ENCODE results near the gene GGA3.
A peak's percentile ranks its signal among the peaks of the same experiment; 100 is the strongest.
"Not testable (repeated sequence)": the region's sequence is repeated elsewhere in the genome, so short reads cannot be mapped to it uniquely, and the experiment has no call there.

GGA3 gene

GRCh38 chr17:75288770-75289114, 27.3 kb upstream of the GGA3 start:
- DNase-seq, result peak in 2 of 3 experiments; percentile 17 to 35
- H3K4me3 Mint-ChIP-seq, result peak overlapping the region; percentile 96 to 99
- no peaks in the 10 kb centered on the region for H3K9me3 Mint-ChIP-seq
- H3K36me3 Mint-ChIP-seq (ENCODE audit: insufficient read depth), result peaks cover 19% of the 10 kb centered on the region
- H3K27ac Mint-ChIP-seq, result peak overlapping the region; percentile 98 to 99
- peaks cover 10 to 12% of the 10 kb centered on the region in 2 donors for H3K4me1 Mint-ChIP-seq (ENCODE audit: low read depth in 2 of 2)
- H3K27me3 Mint-ChIP-seq, result no peaks in the 10 kb centered on the region
- peak; percentile 7 for ATAC-seq (replicated peaks)

DNA sequence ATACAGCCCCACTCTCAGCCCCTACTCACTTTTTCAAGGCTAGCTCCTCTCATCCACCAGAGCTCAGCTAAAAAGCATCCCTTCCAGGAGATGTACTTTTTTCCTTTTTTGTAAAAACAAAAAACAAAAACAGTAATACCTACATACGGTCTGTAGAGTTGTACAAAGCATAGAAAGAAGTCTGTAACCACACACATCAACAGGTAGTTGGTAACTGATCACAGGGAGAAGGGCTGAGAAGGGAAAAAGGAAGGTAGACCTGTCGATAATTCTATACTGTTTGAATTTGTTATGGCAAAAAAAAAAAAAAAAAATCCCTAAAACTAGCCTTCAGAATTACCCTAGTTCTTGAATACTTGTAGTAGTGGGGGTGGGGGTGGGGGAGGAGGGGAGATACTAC, 27.0 kb upstream of the GGA3 start:
- Mint-ChIP-seq H3K36me3 (ENCODE audit: insufficient read depth) (peaks cover 21% of the 10 kb centered on the region), H3K4me3 (peak overlapping the region; percentile 96 to 99), H3K9me3 (no peaks in the 10 kb centered on the region), H3K4me1 (ENCODE audit: low read depth in 2 of 2) (peaks cover 10 to 14% of the 10 kb centered on the region in 2 donors), H3K27me3 (no peaks in the 10 kb centered on the region), H3K27ac (peak overlapping the region; percentile 22 to 98)
- DNase-seq, result no peak
- no peak for ATAC-seq (replicated peaks)

DNA sequence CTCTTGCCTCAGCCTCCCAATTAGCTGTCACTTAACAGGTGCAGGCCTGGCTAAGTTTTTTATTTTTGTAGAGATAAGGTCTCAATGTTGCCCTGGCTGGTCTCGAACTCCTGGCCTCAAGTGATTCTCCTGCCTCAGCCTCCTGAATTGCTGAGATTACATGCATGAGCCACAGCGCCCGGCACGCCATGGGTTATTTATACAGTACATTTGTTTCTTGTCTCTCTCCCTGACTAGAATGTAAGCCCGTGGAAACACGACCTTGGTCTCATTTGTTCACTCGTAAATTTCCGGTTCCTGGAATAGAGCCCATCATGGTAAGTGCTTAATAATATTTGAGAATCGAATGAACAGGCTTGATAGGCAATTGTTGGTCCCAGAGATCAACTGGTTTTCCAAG, 25.8 kb upstream of the GGA3 start:
- Mint-ChIP-seq H3K36me3 (ENCODE audit: insufficient read depth) (peaks cover 24% of the 10 kb centered on the region), H3K4me3 (no peak overlapping the region), H3K27ac (no peak overlapping the region), H3K27me3 (no peaks in the 10 kb centered on the region), H3K4me1 (ENCODE audit: low read depth in 2 of 2) (peaks cover 10 to 14% of the 10 kb centered on the region in 2 donors), H3K9me3 (no peaks in the 10 kb centered on the region)
- no peak for DNase-seq
- ATAC-seq (replicated peaks), result no peak

DNA sequence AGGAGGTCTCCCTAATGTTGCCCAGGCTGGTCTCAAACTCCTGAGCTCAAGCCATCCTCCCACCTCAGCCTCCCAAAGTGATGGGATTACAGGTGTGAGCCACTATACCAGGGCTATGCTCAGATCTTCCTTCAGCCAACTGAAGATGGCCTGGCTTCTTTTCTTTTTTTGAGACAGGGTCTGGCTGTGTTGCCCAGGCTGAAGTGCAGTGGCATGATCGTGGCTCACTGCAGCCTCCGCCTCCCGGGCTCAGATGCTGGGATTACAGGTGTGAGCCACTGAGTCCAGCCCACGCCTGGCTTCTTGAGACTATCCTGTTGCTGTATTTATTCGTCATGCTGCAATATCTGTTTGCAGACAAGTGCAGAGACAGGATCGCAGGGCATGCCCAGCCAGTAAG, 23.7 kb upstream of the GGA3 start:
- ATAC-seq (replicated peaks) (no peak), DNase-seq (no peak)
- Mint-ChIP-seq H3K27me3 (no peaks in the 10 kb centered on the region), H3K36me3 (ENCODE audit: insufficient read depth) (peaks cover 30% of the 10 kb centered on the region), H3K27ac (no peak overlapping the region), H3K4me1 (ENCODE audit: low read depth in 2 of 2) (peaks cover 6 to 14% of the 10 kb centered on the region in 2 donors), H3K9me3 (no peaks in the 10 kb centered on the region), H3K4me3 (no peak overlapping the region)

GRCh38 chr17:75280189-75280588, 18.8 kb upstream of the GGA3 start:
- H3K27ac Mint-ChIP-seq; H3K4me1 Mint-ChIP-seq (ENCODE audit: low read depth in 2 of 2); H3K27me3 Mint-ChIP-seq; H3K4me3 Mint-ChIP-seq; DNase-seq; H3K9me3 Mint-ChIP-seq; ATAC-seq (replicated peaks): not testable (repeated sequence)
- peaks cover 29% of the 10 kb centered on the region for H3K36me3 Mint-ChIP-seq (ENCODE audit: insufficient read depth)

- no peak for DNase-seq
- peaks cover 4 to 10% of the 10 kb centered on the region in 2 donors for H3K4me1 Mint-ChIP-seq (ENCODE audit: low read depth in 2 of 2)
- H3K9me3 Mint-ChIP-seq, result no peaks in the 10 kb centered on the region
- H3K36me3 Mint-ChIP-seq (ENCODE audit: insufficient read depth), result peaks cover 24% of the 10 kb centered on the region
- no peak overlapping the region for H3K27ac Mint-ChIP-seq
- ATAC-seq (replicated peaks), result no peak
- H3K4me3 Mint-ChIP-seq, result no peak overlapping the region
- no peaks in the 10 kb centered on the region for H3K27me3 Mint-ChIP-seq
Measured at GRCh38 chr17:75277664-75278071, 16.3 kb upstream of the GGA3 start.

GRCh38 chr17:75273977-75274708, 12.7 kb upstream of the GGA3 start:
- no peaks in the 10 kb centered on the region for H3K9me3 Mint-ChIP-seq
- H3K27me3 Mint-ChIP-seq, result no peaks in the 10 kb centered on the region
- no peak for DNase-seq
- H3K4me1 Mint-ChIP-seq (ENCODE audit: low read depth in 2 of 2), result peaks cover 19 to 20% of the 10 kb centered on the region in 2 donors
- H3K4me3 Mint-ChIP-seq, result peak overlapping the region; percentile 11 to 41
- H3K36me3 Mint-ChIP-seq (ENCODE audit: insufficient read depth), result peaks cover 15% of the 10 kb centered on the region
- H3K27ac Mint-ChIP-seq, result peak overlapping the region; percentile 67 to 79
- no peak for ATAC-seq (replicated peaks)

DNA sequence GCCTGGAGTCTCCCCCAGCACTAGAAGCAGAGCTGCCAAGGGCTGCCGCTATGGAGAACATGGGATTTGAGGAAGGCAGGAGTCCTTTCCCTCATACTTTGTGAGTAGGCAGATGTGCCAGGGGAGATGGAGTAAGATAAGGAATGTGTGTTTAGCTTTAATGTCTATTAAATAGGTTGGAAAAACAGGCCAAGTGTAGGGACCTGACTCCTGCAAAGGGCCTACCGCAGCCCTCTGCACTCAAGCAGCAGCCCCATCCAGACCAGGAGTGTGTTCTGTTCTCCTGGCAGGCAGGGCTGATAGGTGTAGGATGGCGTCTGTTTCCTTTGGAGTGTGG, 11.4 kb upstream of the GGA3 start:
- Mint-ChIP-seq H3K27ac (peak overlapping the region; percentile 79 to 84), H3K27me3 (no peaks in the 10 kb centered on the region), H3K9me3 (no peaks in the 10 kb centered on the region), H3K36me3 (ENCODE audit: insufficient read depth) (peaks cover 10% of the 10 kb centered on the region), H3K4me3 (peak overlapping the region; percentile 18 to 86), H3K4me1 (ENCODE audit: low read depth in 2 of 2) (peaks cover 20 to 22% of the 10 kb centered on the region in 2 donors)
- ATAC-seq (replicated peaks) (no peak), DNase-seq (no peak)

- DNase-seq, result no peak
- peaks cover 20 to 22% of the 10 kb centered on the region in 2 donors for H3K4me1 Mint-ChIP-seq (ENCODE audit: low read depth in 2 of 2)
- H3K36me3 Mint-ChIP-seq (ENCODE audit: insufficient read depth), result peaks cover 6% of the 10 kb centered on the region
Measured at GRCh38 chr17:75271955-75272847, 10.8 kb upstream of the GGA3 start.

DNA sequence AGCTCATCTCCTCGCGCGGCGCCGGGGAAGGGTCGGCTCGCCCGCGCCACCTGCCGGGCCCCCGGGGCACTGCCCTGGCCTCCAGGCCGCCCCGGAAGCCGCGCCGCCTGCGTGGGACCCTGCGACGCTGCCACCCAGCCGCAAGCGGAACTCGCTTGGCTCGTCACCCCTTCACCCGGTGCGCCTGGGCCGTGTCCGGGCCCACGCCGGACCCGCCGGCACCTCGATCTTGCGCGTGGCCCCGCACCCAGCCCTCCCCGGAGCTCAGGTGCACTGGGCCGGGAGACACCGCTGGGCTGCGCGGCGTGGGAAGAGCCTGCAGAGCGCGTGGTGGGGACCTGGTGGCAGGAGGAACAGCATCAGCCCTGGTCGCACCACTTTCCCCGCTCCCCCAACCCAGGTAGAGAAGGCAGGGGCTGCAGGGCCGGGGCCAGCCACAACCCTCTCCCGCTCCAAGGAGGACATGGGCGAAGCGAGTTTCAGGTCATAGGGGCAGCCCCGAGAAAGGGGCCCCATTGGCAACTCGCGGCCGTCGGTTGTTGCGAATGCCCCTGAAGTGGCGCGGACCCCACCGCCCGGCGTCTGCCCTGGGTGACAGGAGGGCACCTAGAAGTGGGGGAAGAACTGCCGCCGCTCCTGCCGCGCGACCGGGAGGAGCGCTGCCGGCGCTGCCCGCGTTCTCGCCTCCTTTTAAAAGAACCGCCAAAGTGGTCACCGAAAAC, 10.0 kb upstream of the GGA3 start:
- H3K4me1 Mint-ChIP-seq (ENCODE audit: low read depth in 2 of 2), result peaks cover 20 to 22% of the 10 kb centered on the region in 2 donors
- H3K36me3 Mint-ChIP-seq (ENCODE audit: insufficient read depth), result peaks cover 10% of the 10 kb centered on the region
- DNase-seq, result peak; percentile 83 to 92 (median 90)
- peak; percentile 87 for ATAC-seq (replicated peaks)
- no peaks in the 10 kb centered on the region for H3K27me3 Mint-ChIP-seq
- peak overlapping the region; percentile 81 to 86 for H3K4me3 Mint-ChIP-seq
- no peaks in the 10 kb centered on the region for H3K9me3 Mint-ChIP-seq
- H3K27ac Mint-ChIP-seq, result peak overlapping the region; percentile 79 to 84

More at GRCh38 chr17:75271955-75272847, 10.8 kb upstream of the GGA3 start:
- no peaks in the 10 kb centered on the region for H3K9me3 Mint-ChIP-seq
- peak overlapping the region; percentile 81 to 86 for H3K4me3 Mint-ChIP-seq
- no peak for ATAC-seq (replicated peaks)
- peak overlapping the region; percentile 79 to 84 for H3K27ac Mint-ChIP-seq
- H3K27me3 Mint-ChIP-seq, result no peaks in the 10 kb centered on the region

DNA sequence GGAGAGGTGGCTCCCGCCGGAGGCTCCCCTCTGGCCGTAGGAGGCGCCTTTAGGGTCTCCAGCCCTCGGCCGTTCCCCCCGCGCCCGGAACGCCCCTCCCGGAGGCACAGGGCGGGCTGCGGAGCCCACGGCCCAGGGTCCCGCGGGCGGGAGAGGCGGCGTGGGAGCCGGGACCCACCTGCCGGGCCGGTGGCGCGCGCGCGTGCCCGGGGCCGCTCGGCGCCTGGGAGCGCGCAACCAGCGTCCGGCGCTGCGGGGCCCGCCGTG, 9.5 kb upstream of the GGA3 start, which contains the start of gene MIF4GD:
Gene MIF4GD, minus strand, starts transcription at position 266 of the 267 bp plus-strand sequence. CDS start 1,036 bp downstream, outside the sequence.
- Mint-ChIP-seq H3K9me3 (no peaks in the 10 kb centered on the region), H3K4me3 (peak within 1 kb of the TSS; percentile 83 to 86), H3K27me3 (no peaks in the 10 kb centered on the region), H3K36me3 (ENCODE audit: insufficient read depth) (peaks cover 15% of the 10 kb centered on the region), H3K4me1 (ENCODE audit: low read depth in 2 of 2) (peaks cover 20 to 22% of the 10 kb centered on the region in 2 donors), H3K27ac (peak within 1 kb of the TSS; percentile 84 to 87)
- no peak for ATAC-seq (replicated peaks)
- no peak for DNase-seq

DNA sequence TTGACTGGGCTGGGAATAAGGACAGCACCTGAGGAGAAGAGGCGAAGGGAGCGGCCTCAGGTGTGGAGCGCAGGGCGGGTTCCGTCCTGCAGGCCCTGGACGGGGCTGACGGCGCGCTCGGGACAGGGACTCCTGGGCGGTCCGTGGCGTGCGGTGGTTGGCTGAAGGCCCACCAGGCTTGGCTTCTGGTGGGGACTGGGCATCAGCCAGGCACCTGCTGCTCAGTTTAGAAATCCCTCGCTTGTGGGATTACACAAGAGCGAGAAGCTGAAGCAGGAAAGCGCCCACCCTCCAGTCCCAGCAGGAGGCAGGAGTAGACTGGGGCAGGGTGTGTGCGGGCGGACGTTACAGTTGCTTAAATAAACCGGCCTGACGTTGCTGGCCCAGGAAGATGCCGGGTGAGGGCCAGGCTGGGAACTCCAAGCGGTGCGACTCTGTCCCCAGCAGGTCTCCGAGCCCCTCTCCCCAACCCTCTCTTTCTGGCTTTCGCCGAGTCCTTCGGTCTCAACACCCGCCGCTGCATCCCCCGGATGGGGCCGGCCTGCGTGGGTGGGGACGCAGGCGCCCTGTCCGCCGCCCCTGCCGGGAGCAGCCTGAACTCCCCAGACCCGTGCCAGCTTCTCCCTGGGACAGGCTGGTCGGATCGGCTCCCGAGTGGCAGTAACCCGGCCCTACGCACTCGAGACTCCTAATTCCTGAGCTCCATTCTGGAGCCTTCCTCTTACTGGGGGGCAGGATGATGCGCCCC, 9.0 kb upstream of the GGA3 start:
- no peaks in the 10 kb centered on the region for H3K9me3 Mint-ChIP-seq
- peaks cover 16% of the 10 kb centered on the region for H3K36me3 Mint-ChIP-seq (ENCODE audit: insufficient read depth)
- no peaks in the 10 kb centered on the region for H3K27me3 Mint-ChIP-seq
- DNase-seq (peak; percentile 28 to 51 (median 30)), ATAC-seq (replicated peaks) (peak; percentile 33)
- H3K27ac Mint-ChIP-seq, result peak overlapping the region; percentile 84 to 87
- H3K4me3 Mint-ChIP-seq, result peak overlapping the region; percentile 80 to 83
- H3K4me1 Mint-ChIP-seq (ENCODE audit: low read depth in 2 of 2), result peaks cover 20 to 22% of the 10 kb centered on the region in 2 donors

GRCh38 chr17:75269844-75270217, 8.4 kb upstream of the GGA3 start:
- H3K36me3 Mint-ChIP-seq (ENCODE audit: insufficient read depth), result peaks cover 19% of the 10 kb centered on the region
- peak overlapping the region; percentile 80 to 83 for H3K4me3 Mint-ChIP-seq
- DNase-seq (no peak), ATAC-seq (replicated peaks) (no peak)
- H3K9me3 Mint-ChIP-seq, result no peaks in the 10 kb centered on the region
- no peaks in the 10 kb centered on the region for H3K27me3 Mint-ChIP-seq
- H3K27ac Mint-ChIP-seq, result peak overlapping the region; percentile 84 to 87
- peaks cover 20 to 22% of the 10 kb centered on the region in 2 donors for H3K4me1 Mint-ChIP-seq (ENCODE audit: low read depth in 2 of 2)

Measured in effector memory CD8-positive, alpha-beta T cell (primary cell).